Chondrocyte (in vitro differentiated cells): Measurements from ENCODE around the gene GPR132. TPM values are rescaled to one million over a fixed set of nuclear protein-coding genes. Genes with fewer than 3 reads are reported as not detected.
A peak's percentile ranks its signal among the peaks of the same experiment; 100 is the strongest.

ENCODE experiments used
- DNase-seq: peaks from one replicate; pipeline ENCODE4 v3.0.0; 2021; ENCODE audit warnings: mixed read lengths, low spot score
- H3K27ac Mint-ChIP-seq: one replicate; pipeline ENCODE4 v1.8.0; 2021; ENCODE audit warnings: mild to moderate bottlenecking, moderate library complexity, mixed read lengths; ENCODE audit not compliant: unreplicated experiment
- H3K27me3 Mint-ChIP-seq: 2 replicates; pipeline ENCODE4 v1.8.0; 2021; ENCODE audit warnings: low read depth, mixed read lengths
- H3K36me3 Mint-ChIP-seq: 2 replicates; pipeline ENCODE4 v1.8.0; 2021; ENCODE audit warnings: low read depth, mixed read lengths
- H3K4me1 Mint-ChIP-seq: 2 replicates; pipeline ENCODE4 v1.8.0; 2021; ENCODE audit warnings: low read depth, mild to moderate bottlenecking, mixed read lengths
- H3K4me3 Mint-ChIP-seq: one replicate; pipeline ENCODE4 v1.8.0; 2021; ENCODE audit warnings: mild to moderate bottlenecking, moderate library complexity, mixed read lengths; ENCODE audit not compliant: unreplicated experiment
- H3K9me3 Mint-ChIP-seq: 2 replicates; pipeline ENCODE4 v1.8.0; 2021; ENCODE audit warnings: low read depth, mixed read lengths
- CTCF ChIP-seq: fragments of 200-600 bp; sonication (generic); IDR thresholded peaks from 2 replicates; pipeline ENCODE4 v1.5.0; 2021; ENCODE audit warnings: antibody characterized with exemption, mild to moderate bottlenecking, moderate library complexity
- total RNA-seq: library from RNA; stranded (reverse); gene quantifications from 3 replicates; pipeline ENCODE4 v1.2.1, GENCODE V29; 2021

Gene GPR132
- total RNA-seq, 1 donor from 2014 or later, result 0.30 TPM

- no peaks in the 10 kb centered on the region for H3K9me3 Mint-ChIP-seq
- peaks cover 2% of the 10 kb centered on the region for H3K36me3 Mint-ChIP-seq
- H3K27me3 Mint-ChIP-seq, result no peaks in the 10 kb centered on the region
- no peak for DNase-seq
- peak overlapping the region; percentile 49 for H3K27ac Mint-ChIP-seq
- TF ChIP-seq CTCF, result no peak
- H3K4me3 Mint-ChIP-seq, result peak overlapping the region; percentile 87
- peaks cover 82% of the 10 kb centered on the region for H3K4me1 Mint-ChIP-seq
These were observed 46.8 kb downstream of the GPR132 start for GRCh38 chr14:105018414-105018813.

- no peak for DNase-seq
- H3K27ac Mint-ChIP-seq, result no peak overlapping the region
- H3K4me3 Mint-ChIP-seq, result no peak overlapping the region
- H3K9me3 Mint-ChIP-seq, result no peaks in the 10 kb centered on the region
- H3K36me3 Mint-ChIP-seq, result peaks cover 4% of the 10 kb centered on the region
- H3K27me3 Mint-ChIP-seq, result no peaks in the 10 kb centered on the region
- peaks cover 79% of the 10 kb centered on the region for H3K4me1 Mint-ChIP-seq
- TF ChIP-seq CTCF, result no peak
These were observed 49.3 kb downstream of the GPR132 start for GRCh38 chr14:105015905-105016304.

GRCh38 chr14:105015242-105015641 lies 50.0 kb downstream of the GPR132 start:
- no peaks in the 10 kb centered on the region for H3K27me3 Mint-ChIP-seq
- DNase-seq, result no peak
- no peak overlapping the region for H3K4me3 Mint-ChIP-seq
- H3K27ac Mint-ChIP-seq, result no peak overlapping the region
- peaks cover 79% of the 10 kb centered on the region for H3K4me1 Mint-ChIP-seq
- peaks cover 4% of the 10 kb centered on the region for H3K36me3 Mint-ChIP-seq
- no peaks in the 10 kb centered on the region for H3K9me3 Mint-ChIP-seq
- TF ChIP-seq CTCF, result no peak

- peaks cover 7% of the 10 kb centered on the region for H3K36me3 Mint-ChIP-seq
- no peak overlapping the region for H3K4me3 Mint-ChIP-seq
- H3K27ac Mint-ChIP-seq, result no peak overlapping the region
- no peak for TF ChIP-seq CTCF
- peaks cover 73% of the 10 kb centered on the region for H3K4me1 Mint-ChIP-seq
- no peaks in the 10 kb centered on the region for H3K9me3 Mint-ChIP-seq
- no peaks in the 10 kb centered on the region for H3K27me3 Mint-ChIP-seq
- no peak for DNase-seq
These were observed 50.6 kb downstream of the GPR132 start for GRCh38 chr14:105014631-105015030.

- Mint-ChIP-seq H3K36me3 (peaks cover 7% of the 10 kb centered on the region), H3K27me3 (no peaks in the 10 kb centered on the region), H3K27ac (peak overlapping the region; percentile 32), H3K9me3 (no peaks in the 10 kb centered on the region), H3K4me3 (no peak overlapping the region), H3K4me1 (peaks cover 67% of the 10 kb centered on the region)
- no peak for TF ChIP-seq CTCF
- DNase-seq, result peak; percentile 81
These were observed 51.2 kb downstream of the GPR132 start for GRCh38 chr14:105014032-105014431.
